ENCODE measurements around the gene NFATC3.

DNA sequence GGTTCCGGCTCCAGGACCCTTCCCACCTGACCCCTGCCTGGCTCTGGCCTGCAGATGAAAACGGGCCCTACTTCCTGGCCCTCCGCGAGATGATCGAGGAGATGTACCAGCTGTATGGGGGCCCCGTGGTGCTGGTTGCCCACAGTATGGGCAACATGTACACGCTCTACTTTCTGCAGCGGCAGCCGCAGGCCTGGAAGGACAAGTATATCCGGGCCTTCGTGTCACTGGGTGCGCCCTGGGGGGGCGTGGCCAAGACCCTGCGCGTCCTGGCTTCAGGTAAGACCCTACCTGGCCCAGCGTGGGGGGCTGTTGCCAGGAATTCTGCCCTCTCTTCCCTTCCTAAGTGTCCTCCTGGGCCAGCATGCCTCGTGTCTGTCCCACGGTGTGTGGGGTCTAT is 170.5 kb downstream of the NFATC3 start:
- TF ChIP-seq, protein P1, sequence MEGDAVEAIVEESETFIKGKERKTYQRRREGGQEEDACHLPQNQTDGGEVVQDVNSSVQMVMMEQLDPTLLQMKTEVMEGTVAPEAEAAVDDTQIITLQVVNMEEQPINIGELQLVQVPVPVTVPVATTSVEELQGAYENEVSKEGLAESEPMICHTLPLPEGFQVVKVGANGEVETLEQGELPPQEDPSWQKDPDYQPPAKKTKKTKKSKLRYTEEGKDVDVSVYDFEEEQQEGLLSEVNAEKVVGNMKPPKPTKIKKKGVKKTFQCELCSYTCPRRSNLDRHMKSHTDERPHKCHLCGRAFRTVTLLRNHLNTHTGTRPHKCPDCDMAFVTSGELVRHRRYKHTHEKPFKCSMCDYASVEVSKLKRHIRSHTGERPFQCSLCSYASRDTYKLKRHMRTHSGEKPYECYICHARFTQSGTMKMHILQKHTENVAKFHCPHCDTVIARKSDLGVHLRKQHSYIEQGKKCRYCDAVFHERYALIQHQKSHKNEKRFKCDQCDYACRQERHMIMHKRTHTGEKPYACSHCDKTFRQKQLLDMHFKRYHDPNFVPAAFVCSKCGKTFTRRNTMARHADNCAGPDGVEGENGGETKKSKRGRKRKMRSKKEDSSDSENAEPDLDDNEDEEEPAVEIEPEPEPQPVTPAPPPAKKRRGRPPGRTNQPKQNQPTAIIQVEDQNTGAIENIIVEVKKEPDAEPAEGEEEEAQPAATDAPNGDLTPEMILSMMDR (IDR thresholded peaks at IDR 0.05) = no peak
- no peak for TF ChIP-seq EZH2 (IDR thresholded peaks at IDR 0.05; ENCODE audit: borderline replicate concordance, insufficient read depth, low read depth, low read length, poor library complexity, severe bottlenecking)

All from B cell (primary cell).